ENCODE data around the gene SSR2.
"Not testable (repeated sequence)": the region's sequence is repeated elsewhere in the genome, so short reads cannot be mapped to it uniquely, and the experiment has no call there.

The SSR2 gene

DNA sequence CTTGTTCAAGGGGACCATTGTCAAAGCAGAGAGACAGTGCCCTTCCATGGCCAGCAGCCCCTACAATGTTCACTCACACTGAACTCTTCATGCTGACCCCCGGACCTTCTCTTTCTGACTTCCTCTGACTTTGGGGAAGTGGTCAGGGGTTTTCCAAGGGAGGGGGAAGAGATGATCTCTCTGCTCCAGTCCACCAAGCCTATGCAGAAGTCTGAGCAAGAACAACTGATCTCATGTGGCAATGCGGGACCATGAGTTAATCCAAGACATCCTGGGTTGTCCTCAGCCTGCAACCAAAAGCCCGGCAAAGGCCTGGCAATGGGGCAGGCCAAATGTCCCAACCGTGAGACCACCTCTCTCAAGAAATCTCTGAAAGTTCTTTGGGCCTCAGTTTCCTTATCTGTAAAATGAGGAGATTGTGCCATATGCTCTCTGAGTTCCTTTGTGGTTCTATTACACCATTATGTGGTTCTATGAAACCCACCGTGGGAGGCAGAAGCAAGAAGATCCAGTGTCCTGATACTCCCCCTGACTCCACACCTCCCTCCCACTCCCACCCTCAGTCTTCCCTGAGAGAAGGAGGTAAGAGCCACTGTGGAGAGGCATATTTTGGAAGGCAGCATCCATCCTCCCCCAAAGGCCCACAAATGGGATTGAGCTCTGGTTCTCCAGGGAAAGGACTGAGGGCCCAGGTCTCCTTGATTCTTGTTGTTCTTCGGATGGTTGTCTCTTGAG lies 30.6 kb downstream of the SSR2 start:
- DNase-seq, result no peak

DNA sequence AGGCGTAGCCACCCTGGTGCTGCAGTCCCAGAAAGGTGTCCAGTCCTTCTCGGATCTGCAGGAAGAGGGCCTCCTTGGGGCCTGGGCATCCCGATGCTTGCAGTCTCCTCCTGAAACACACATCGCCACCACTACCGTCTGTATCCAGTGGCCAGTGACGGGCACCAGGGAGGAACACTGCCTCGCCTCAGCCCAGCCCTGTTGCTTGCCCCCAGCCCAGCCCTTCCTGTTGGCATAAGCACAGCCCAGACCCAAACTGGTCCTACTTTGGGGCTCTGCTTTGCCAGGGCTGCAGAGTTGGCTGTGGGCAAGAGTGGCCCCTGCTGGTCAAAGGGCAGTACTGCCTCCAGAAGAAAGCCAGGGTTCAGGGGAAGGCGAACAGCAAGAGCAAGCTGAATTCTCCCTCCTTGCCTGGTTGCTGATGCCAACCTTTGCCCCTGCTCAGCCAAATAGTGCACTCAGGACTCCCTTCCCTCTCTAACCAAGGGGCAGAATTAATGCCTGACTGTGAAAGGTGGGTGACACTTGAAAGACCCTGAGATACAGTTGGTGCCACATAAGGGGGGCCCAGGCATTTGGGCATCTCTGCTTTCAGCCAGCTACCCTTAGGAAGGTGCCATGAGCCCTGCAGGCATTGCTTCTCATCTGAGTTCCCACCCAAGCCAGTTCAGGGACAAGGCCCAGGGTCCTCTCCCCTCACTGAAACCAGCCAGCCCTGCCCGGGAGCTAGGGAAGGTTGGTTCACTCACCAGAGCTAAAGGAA lies 31.3 kb downstream of the SSR2 start:
- DNase-seq, result peak; percentile 83

DNA sequence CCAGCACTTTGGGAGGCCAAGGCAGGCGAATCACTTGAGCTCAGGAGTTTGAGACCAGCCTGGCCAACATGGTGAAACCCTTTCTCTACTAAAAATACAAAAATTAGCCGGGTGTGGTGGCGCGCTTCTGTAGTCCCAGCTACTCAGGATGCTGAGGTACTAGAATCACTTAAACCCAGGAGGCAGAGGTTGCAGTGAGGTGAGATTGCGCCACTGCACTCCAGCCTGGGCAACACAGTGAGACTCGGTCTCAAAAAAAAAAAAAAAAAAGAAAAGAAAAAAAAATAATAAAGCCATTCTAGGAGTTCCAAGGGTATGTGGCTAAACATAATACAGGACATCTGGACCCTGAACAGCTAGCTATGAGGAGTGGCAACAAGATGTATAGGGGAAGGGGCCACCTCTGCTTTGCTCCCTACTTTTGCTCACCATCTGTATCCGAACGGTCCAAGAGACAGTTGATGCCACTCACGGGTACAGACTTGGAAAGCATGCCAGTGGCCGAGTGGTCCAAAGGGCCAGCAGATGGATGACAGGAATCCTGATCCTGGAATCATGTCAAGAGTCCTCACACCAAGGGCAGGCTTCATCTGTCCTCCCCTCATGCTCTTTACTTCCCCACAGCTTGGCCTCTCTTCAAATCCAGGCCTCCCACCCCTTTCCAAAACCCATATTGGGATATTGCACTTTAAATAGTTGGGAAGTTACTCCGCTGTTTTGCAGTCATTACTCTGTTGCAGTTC lies 35.7 kb downstream of the SSR2 start:
- DNase-seq, result not testable (repeated sequence)

- no peak for DNase-seq
Measured at GRCh38 chr1:155984341-155984740, 36.4 kb downstream of the SSR2 start.

- DNase-seq, result peak; percentile 92
Measured at GRCh38 chr1:155983191-155984024, 37.3 kb downstream of the SSR2 start.

DNA sequence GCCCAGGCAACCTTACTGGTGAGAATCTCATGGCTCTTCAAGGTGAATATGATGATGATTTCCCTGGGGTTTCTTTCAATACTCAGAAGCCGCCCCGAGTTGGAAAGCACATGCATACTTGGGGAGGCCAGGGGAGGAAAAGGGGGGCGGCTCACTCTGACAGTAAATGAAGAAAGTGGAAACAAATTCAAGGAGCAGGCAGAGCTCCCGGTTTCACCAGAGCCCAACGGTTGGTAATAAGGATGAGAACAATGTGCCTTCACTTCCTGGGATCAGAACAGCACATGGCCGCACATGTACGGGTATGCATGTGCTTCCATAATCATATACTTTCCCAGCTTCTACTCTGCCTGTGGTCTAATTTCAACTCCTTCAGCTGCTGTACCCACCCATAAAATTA lies 38.6 kb downstream of the SSR2 start:
- no peak for DNase-seq

DNA sequence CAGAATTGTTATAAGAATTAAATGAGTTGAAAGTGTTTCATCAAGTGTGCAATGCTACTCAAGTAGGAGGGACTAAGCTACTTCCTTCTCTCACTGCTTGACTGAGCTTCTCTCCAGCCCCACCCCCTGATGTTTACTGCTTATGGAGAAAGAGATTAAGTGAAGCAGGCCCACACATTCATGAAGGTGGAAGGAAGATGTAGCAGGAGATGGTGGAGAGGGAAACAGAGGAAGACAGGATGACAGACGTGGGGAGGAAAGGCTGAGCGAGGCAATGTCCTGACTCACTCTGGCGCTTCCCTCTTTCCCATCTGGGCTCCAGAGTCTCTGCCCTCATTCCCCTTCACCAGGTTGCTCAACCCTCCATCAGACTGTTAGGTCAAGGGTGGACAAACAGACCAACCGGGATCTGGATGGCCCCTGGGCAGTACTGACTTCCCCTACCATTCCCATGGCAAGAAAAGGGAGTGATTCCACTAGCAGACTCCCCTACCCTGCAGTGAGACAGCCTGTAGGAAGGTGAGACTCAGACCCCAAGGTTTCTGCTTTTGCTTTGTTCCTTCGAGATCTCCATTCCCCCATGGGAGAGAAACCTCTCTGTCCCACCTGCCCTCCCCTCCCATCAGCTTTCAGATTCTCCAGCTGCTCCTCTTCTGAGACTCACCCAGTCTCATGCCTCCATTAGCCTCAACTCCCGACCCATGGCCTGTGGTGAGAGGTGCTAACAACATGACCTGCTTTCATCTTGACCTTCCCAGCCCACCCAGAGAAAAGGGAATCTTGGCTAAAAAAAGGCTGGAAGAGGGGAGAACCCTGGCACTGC lies 39.3 kb downstream of the SSR2 start:
- no peak for DNase-seq

DNA sequence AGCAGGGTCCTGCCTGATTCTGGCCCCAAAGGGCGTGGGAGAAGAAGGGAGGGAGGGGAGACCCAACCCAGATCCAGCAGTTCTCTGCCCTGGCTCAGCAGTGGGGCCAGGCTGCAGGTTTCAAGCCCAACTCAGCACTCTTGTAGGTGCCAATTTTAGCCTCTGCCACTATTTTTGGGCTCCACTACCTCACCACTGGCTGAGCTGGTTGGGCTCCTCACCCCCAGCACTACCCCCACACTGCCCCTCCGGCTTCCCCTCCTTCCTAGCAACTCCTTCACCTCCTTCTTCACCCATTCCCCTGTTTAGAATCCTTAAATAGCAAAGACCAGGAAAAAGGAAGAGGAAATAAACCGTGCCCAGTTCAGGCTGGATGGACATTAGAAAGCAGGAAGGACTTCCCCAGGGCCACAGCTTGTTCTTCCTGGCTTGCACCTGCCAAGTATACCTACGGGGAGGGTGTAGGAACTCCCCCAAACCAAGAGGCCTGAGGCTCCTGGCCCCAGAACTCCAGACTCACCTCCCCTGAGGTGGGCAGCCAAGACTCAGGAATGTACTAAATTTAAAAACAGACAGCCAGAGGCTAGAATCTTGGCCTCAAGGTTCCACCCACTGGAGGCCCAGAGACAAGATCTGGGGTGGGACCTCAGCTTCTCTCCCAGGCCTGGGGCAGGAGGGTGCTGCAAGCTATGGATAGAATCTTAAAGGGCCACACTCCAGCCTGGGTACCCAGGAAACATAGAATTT lies 41.0 kb downstream of the SSR2 start:
- DNase-seq, result peak; percentile 59

DNA sequence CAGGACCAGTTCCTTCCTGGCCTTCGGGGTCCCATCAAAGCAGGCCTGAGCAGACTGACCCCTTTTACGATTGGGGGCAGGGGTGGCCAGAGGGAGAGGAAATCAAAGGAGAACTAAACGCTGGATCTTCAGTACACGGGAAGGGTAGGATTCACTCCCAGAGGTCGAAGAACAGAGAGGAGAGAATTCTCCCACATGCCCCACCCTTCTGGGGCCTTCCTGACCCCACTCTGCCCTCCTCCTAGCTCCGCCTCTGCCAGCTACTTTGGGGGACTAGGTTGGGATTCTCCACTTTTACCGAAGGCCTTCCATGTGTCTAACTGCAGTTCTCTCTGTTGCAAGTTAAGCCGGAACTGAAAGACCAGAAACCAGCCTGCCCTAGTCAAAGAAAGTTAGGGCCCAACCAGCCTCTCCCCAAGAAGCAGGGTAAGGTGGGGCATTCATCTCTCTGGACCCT lies 41.8 kb downstream of the SSR2 start:
- DNase-seq, result no peak

DNA sequence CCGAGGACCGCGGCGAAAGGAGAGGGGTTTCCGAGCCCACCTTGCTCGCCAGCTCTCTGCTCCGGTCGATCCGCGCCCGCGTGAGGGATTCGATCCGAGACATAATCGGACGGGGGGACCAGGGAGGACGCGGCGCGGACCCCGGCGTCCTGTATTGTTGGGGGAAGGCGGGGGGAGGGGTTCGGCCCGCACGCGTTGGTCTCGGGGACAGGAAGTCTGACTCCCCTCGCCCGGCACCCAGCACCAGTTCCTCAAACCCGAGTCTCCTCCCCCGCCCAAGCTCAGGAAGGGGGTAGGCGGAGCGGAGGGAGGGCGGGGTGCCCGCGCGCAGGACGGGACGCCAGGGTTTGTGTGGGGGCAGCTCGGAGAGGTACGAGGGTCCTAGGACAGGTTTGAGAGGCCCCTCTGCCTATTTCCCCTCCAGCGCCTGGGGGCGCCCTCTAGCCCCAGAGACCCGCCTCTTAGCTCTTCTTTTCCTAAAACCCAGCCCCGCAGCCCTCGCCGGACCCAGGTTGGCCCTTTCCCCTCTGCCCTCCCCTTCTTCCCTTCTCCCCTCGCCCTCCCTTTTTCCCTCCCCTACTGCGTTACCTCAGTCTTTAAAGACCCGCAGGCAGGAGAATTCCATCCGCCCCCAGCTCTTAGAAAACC lies 42.3 kb downstream of the SSR2 start, which contains the start of gene ARHGEF2:
TSS of gene ARHGEF2 (minus strand) at position 223 of the 648 bp plus-strand sequence. CDS start at position 103, 120 bp downstream.
- DNase-seq, result peak; percentile 88

GRCh38 chr1:155977690-155978324 lies 42.9 kb downstream of the SSR2 start:
- DNase-seq, result peak; percentile 75

DNA sequence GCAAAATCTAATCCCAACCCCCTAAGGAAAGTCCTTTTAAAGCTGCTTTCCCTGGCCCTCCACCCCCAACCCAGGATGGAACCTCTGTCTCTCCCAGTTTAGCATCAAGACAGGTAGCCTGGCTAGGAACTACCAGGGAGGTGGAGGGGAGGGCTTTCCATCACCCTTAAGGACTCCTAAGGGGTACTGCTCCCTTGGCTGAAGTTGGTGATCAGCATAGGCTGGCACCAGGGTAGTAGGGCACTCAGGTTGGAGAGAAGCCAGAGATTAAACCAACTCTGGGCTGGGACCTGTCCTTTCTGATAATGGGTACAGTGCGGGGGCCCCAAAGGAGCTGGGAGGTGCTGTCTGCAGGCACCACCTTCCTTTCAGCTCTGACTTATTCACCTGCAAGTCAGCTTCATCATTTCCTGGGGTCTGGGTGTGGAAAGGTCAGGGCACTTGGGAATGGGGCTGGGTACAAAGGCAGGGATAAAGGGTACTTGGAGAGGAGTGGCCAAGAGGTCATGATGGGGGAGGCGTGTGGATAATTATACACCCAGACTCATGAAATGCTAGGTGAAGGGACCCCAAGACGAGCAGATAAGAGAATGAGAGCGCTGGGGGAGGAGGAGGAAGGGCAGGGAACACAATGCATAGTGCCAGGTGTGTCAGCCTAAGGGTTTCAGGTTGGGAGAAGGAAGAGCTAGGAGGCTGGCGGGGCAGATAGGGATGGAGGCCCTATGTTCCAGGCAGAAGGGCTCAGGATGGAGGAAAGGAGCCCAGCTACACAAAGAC lies 43.6 kb downstream of the SSR2 start:
- no peak for DNase-seq

- peak; percentile 86 for DNase-seq
Measured at GRCh38 chr1:155976062-155976912, 44.5 kb downstream of the SSR2 start.

DNA sequence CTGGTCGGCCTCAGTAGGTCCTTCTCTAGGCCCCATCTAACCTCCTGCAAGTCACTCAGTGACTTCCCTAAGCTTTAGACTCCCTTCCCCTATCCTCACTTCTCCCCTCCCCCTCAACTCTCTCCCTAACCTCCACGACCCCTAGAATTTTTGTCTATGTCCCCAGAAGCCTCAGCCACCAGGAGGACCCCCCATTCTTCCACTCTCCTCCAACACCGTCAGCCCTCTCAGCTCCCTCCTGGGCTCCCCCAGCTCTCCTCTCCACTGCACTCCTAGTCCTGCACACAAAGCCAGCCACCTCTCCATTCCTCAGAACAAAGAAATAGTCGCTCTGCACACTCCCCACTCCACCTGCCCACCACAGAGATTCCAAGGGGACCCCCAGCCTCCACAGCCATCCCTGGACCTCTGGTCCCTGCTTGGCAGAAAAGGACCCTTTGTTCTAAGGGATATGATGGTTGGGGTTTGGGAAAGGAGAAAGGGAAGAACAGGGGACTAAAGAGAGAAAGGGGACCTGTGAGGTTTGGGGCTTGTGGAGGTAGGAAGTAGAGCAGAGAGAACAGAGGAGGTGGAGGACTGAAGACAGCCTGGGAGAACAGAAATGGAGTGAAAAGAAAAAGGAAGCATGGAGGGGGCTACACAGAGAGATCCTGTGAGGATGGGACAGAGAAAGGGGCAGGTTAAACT lies 45.2 kb downstream of the SSR2 start:
- no peak for DNase-seq

DNA sequence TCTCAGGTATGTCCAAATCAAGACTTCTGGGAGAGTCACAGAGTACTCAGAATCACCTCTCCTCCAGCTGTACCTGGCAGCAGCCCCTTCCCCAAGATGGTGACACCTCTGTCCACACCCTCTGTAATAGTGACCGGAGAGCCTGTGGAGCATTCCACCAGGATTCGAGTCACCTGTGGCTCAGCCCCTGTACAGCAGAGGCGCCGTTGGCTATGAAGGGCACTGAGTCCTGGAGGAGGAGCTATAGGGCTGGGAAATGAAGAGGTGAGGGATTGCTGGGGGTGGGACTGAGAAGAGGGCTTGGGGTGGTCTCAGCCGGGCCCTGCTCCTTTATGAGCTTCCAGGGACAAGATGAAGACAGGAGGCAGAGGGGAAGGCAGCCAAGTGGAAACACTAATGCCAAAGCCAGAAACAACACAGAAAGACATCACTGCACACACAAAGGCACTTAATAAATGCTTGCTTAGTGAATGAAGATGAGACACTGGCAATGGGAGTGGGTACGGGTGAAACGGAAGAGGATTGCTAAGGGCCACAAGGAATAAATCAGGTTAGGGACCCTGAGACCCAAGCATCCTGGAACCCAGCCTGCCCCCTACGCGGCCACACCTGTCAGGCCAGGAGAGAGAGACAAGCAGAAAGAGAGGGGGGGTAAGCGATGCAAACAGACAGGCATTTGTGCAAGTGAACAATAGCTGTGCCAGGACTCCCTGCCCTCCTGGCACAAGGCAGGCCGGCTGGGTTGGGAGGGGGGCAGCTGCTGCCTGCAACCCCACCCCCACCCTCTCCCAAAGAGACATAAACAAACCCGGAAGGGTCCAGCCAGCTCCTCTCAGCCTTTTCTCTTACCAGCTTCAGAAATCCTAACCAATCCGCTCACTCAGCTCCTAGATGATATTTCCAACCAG lies 46.3 kb downstream of the SSR2 start:
- DNase-seq, result peak; percentile 78

GRCh38 chr1:155973723-155974122 lies 47.0 kb downstream of the SSR2 start:
- no peak for DNase-seq
